ENCODE results near the gene MYO7B.

MYO7B gene

GRCh38 chr2:127638361-127639110 lies 103.1 kb downstream of the MYO7B start:
- no peak for DNase-seq (ENCODE audit: low spot score)

- DNase-seq (ENCODE audit: low spot score) = no peak
These were observed 103.6 kb downstream of the MYO7B start for GRCh38 chr2:127639111-127639474.

- no peak for DNase-seq (ENCODE audit: low spot score)
These were observed 104.9 kb downstream of the MYO7B start for GRCh38 chr2:127640082-127641072.

- no peak for DNase-seq (ENCODE audit: low spot score)
These were observed 105.7 kb downstream of the MYO7B start for GRCh38 chr2:127641133-127641532.

GRCh38 chr2:127641846-127642507 lies 106.5 kb downstream of the MYO7B start:
- no peak for DNase-seq (ENCODE audit: low spot score)

GRCh38 chr2:127642706-127643438 lies 107.4 kb downstream of the MYO7B start:
- no peak for DNase-seq (ENCODE audit: low spot score)

- no peak for DNase-seq (ENCODE audit: low spot score)
These were observed 108.1 kb downstream of the MYO7B start for GRCh38 chr2:127643439-127644065.

- DNase-seq (ENCODE audit: low spot score) = no peak
These were observed 108.9 kb downstream of the MYO7B start for GRCh38 chr2:127644066-127645025.

- DNase-seq (ENCODE audit: low spot score) = no peak
These were observed 109.5 kb downstream of the MYO7B start for GRCh38 chr2:127645026-127645394.

GRCh38 chr2:127645395-127646291 lies 110.2 kb downstream of the MYO7B start, which contains the start of gene GPR17:
Gene GPR17, plus strand, starts transcription at chr2:127646153. Its CDS starts 4,583 bp downstream, at chr2:127650736.
- no peak for DNase-seq (ENCODE audit: low spot score)

- no peak for DNase-seq (ENCODE audit: low spot score)
These were observed 111.2 kb downstream of the MYO7B start for GRCh38 chr2:127646487-127647241.

- DNase-seq (ENCODE audit: low spot score) = no peak
These were observed 112.0 kb downstream of the MYO7B start for GRCh38 chr2:127647242-127648190.

GRCh38 chr2:127648321-127648720 lies 112.8 kb downstream of the MYO7B start:
- no peak for DNase-seq (ENCODE audit: low spot score)

GRCh38 chr2:127649100-127649611 lies 113.7 kb downstream of the MYO7B start:
- no peak for DNase-seq (ENCODE audit: low spot score)

- DNase-seq (ENCODE audit: low spot score) = peak; percentile 81
These were observed 114.2 kb downstream of the MYO7B start for GRCh38 chr2:127649684-127650040.

- DNase-seq (ENCODE audit: low spot score) = no peak
These were observed 114.7 kb downstream of the MYO7B start for GRCh38 chr2:127650041-127650784.

All from RKO (cell line).